Measurements from ENCODE around the gene KLHDC3. TPM values are rescaled to one million over a fixed set of nuclear protein-coding genes. Genes with fewer than 3 reads are reported as not detected.

Gene KLHDC3
- total RNA-seq, 1 donor from 2014 or later, result 58.8 TPM

- intact Hi-C loops (cut with DNase I), result no loop called here
- peaks cover 56% of the 10 kb centered on the region for H3K36me3 ChIP-seq
- no peak for ATAC-seq
Observed at GRCh38 chr6:43007126-43007525, 6.9 kb upstream of the KLHDC3 start.

GRCh38 chr6:43009124-43009523 lies 4.9 kb upstream of the KLHDC3 start:
- no peak overlapping the region for H3K4me3 ChIP-seq
- DNase-seq, result no peak
- ATAC-seq, result no peak
- H3K4me1 ChIP-seq, result peaks cover 10% of the 10 kb centered on the region
- H3K27me3 ChIP-seq, result no peaks in the 10 kb centered on the region
- intact Hi-C loops (cut with DNase I), result no loop called here
- TF ChIP-seq CTCF (IDR thresholded peaks at IDR 0.05), result peak; percentile 20
- no peaks in the 10 kb centered on the region for H3K9me3 ChIP-seq
- H3K27ac ChIP-seq, result no peak overlapping the region
- peaks cover 58% of the 10 kb centered on the region for H3K36me3 ChIP-seq

More at GRCh38 chr6:43007126-43007525, 6.9 kb upstream of the KLHDC3 start:
- no peaks in the 10 kb centered on the region for H3K27me3 ChIP-seq
- H3K4me1 ChIP-seq, result no peaks in the 10 kb centered on the region
- no peak overlapping the region for H3K27ac ChIP-seq
- H3K4me3 ChIP-seq, result no peak overlapping the region
- no peak for TF ChIP-seq CTCF (IDR thresholded peaks at IDR 0.05)
- DNase-seq, result no peak
- no peaks in the 10 kb centered on the region for H3K9me3 ChIP-seq

GRCh38 chr6:43011207-43011606 lies 2.8 kb upstream of the KLHDC3 start:
- DNase-seq (no peak), ATAC-seq (no peak)
- H3K36me3 ChIP-seq, result peaks cover 58% of the 10 kb centered on the region
- no peak overlapping the region for H3K27ac ChIP-seq
- H3K9me3 ChIP-seq, result no peaks in the 10 kb centered on the region
- no peak for TF ChIP-seq CTCF (IDR thresholded peaks at IDR 0.05)
- H3K4me3 ChIP-seq, result no peak overlapping the region
- H3K27me3 ChIP-seq, result no peaks in the 10 kb centered on the region
- intact Hi-C loops (cut with DNase I), result no loop called here
- peaks cover 25% of the 10 kb centered on the region for H3K4me1 ChIP-seq

- no peak for ATAC-seq
- Histone ChIP-seq H3K9me3 (no peaks in the 10 kb centered on the region), H3K4me1 (peaks cover 35% of the 10 kb centered on the region), H3K27ac (no peak overlapping the region), H3K36me3 (peaks cover 54% of the 10 kb centered on the region), H3K4me3 (no peak overlapping the region), H3K27me3 (no peaks in the 10 kb centered on the region)
- DNase-seq, result no peak
- intact Hi-C loops (cut with DNase I), result no loop called here
- no peak for TF ChIP-seq CTCF (IDR thresholded peaks at IDR 0.05)
Observed at GRCh38 chr6:43012364-43012763, 1.7 kb upstream of the KLHDC3 start.

- no peaks in the 10 kb centered on the region for H3K9me3 ChIP-seq
- H3K4me3 ChIP-seq, result peak overlapping the region; percentile 56
- H3K36me3 ChIP-seq, result peaks cover 55% of the 10 kb centered on the region
- H3K4me1 ChIP-seq, result peaks cover 35% of the 10 kb centered on the region
- ATAC-seq, result no peak
- intact Hi-C loops (cut with DNase I), result no loop called here
- TF ChIP-seq CTCF (IDR thresholded peaks at IDR 0.05), result no peak
- no peak for DNase-seq
- peak overlapping the region; percentile 80 for H3K27ac ChIP-seq
- no peaks in the 10 kb centered on the region for H3K27me3 ChIP-seq
Observed at GRCh38 chr6:43013097-43013842, 779 bp upstream of the KLHDC3 start.

Measured in upper lobe of right lung (tissue), 1 donor.